MCF 10A (cell line): ENCODE measurements around the gene SLC18A3. TPM values are rescaled to one million over a fixed set of nuclear protein-coding genes. Genes with fewer than 3 reads are reported as not detected.

Experiments used
- BruUV-seq: library from RNA; stranded (reverse); fragments of 400-500 nt; replicated peaks from 2 replicates; lab custom pipeline; 2021; lab: Mats Ljungman, UMichigan
- CTCF ChIA-PET: fragments of 300-600 bp; sonication (Branson Sonifier 250); formaldehyde crosslinking; extraction: SDS; loops from one replicate; lab custom pipeline; 2021; ENCODE audit warnings: antibody characterized with exemption, inconsistent platforms; lab: Yijun Ruan, JAX
- POLR2A ChIA-PET: fragments of 300-600, 350-650 bp; sonication (Branson Sonifier 250); formaldehyde crosslinking; extraction: SDS; loops from one replicate; lab custom pipeline; 2020; ENCODE audit warnings: antibody characterized with exemption, inconsistent platforms; lab: Yijun Ruan, JAX
- DNase-seq: peaks from one replicate; pipeline ENCODE4 v3.0.0-alpha.2; 2018; ENCODE audit not compliant: unreplicated experiment
- H3K27ac Mint-ChIP-seq: one replicate; pipeline ENCODE4 v1.8.0; 2022; ENCODE audit warnings: mild to moderate bottlenecking, low read depth, mixed read lengths; ENCODE audit not compliant: unreplicated experiment
- H3K27me3 Mint-ChIP-seq: one replicate; pipeline ENCODE4 v1.8.0; 2022; ENCODE audit warnings: mixed read lengths; ENCODE audit not compliant: insufficient read depth, unreplicated experiment
- H3K36me3 Mint-ChIP-seq: one replicate; pipeline ENCODE4 v1.8.0; 2022; ENCODE audit warnings: mild to moderate bottlenecking, moderate library complexity, mixed read lengths; ENCODE audit not compliant: insufficient read depth, unreplicated experiment
- H3K4me1 Mint-ChIP-seq: one replicate; pipeline ENCODE4 v1.8.0; 2022; ENCODE audit warnings: mixed read lengths; ENCODE audit not compliant: insufficient read depth, unreplicated experiment
- H3K4me3 Mint-ChIP-seq: one replicate; pipeline ENCODE4 v1.8.0; 2022; ENCODE audit warnings: mild to moderate bottlenecking, moderate library complexity, mixed read lengths; ENCODE audit not compliant: unreplicated experiment
- H3K9me3 Mint-ChIP-seq: one replicate; pipeline ENCODE4 v1.8.0; 2022; ENCODE audit warnings: mixed read lengths; ENCODE audit not compliant: unreplicated experiment
- CTCF ChIP-seq: fragments of 200-600 bp; IDR thresholded peaks from one replicate; pipeline ENCODE4 v1.8.0; 2022; ENCODE audit warnings: antibody characterized with exemption, mild to moderate bottlenecking; ENCODE audit not compliant: unreplicated experiment
- intact Hi-C: fragments of 100-400 bp; cut with micrococcal nuclease; formaldehyde crosslinking; loops from 2 replicates; pipeline ENCODE4 v1.14.1; 2022
- total RNA-seq: library from RNA; stranded (reverse); gene quantifications from 2 replicates; pipeline ENCODE4 v1.2.3, GENCODE V29; 2022

Gene SLC18A3
- total RNA-seq, 1 experiment from 2014 or later = not detected

- ChIA-PET POLR2A (no interaction called here), CTCF (interaction anchor here (0.9 kb wide), 1 partner anchor 28 kb away, joined by 3 read pairs; no protein-coding TSS in a partner anchor)
- Mint-ChIP-seq H3K27me3 (no peaks in the 10 kb centered on the region), H3K27ac (no peak overlapping the region), H3K36me3 (no peaks in the 10 kb centered on the region), H3K9me3 (no peaks in the 10 kb centered on the region), H3K4me1 (peaks cover 10% of the 10 kb centered on the region), H3K4me3 (no peak overlapping the region)
- DNase-seq = no peak
- no TSS peak for BruUV-seq
- no peak for TF ChIP-seq CTCF
- intact Hi-C loops = no loop called here
These were observed 17.6 kb downstream of the SLC18A3 start for GRCh38 chr10:49627644-49628247.

DNA sequence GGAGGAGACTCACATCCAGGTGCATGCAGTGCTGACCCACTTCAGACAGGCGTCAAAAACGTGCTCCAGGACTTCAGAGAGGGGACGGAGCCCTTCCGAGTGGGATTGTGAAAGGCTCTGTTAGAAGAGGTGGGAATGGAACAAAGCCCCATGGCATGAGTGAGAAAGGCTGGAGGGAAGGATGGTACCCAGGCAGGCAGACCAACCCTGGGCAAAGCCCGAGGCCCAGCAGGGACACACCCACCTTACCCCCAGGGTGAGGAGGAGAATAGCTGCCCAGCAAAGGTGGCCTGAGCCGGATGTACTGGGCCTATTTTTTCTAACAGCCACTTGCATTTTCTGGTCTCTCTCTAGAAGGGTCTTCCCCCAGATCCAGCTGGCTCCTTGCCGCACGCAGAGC is 18.5 kb downstream of the SLC18A3 start:
- Mint-ChIP-seq H3K4me1 (peaks cover 10% of the 10 kb centered on the region), H3K27ac (no peak overlapping the region), H3K4me3 (no peak overlapping the region), H3K9me3 (no peaks in the 10 kb centered on the region), H3K27me3 (no peaks in the 10 kb centered on the region), H3K36me3 (no peaks in the 10 kb centered on the region)
- POLR2A ChIA-PET = no interaction called here
- CTCF ChIA-PET = interaction anchor here (0.6 kb wide), 1 partner anchor 596 kb away, joined by 4 read pairs; no protein-coding TSS in a partner anchor
- TF ChIP-seq CTCF = no peak
- intact Hi-C loops = no loop called here
- no peak for DNase-seq
- no TSS peak for BruUV-seq

DNA sequence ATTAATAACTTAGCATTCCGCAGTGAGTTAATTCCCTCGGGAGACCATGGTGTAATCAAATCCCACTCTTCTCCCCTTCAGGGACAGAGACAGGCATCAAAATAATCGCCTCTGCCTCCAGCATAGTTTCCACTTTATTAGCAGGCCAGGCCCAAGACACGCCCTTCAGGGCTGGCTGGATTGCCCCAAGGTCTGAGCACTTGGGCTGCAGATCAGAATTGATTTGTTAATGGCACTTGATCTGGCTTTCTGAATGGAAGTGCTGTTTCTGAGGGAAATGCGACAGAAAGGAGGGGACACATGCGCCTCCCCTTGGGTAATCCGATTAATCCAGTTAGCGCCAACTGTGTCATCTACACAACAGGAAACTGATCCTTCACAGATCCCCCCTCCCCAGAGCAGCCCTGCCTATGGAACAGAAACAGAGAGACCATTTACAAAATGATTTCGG is 19.3 kb downstream of the SLC18A3 start:
- Mint-ChIP-seq H3K27me3 (no peaks in the 10 kb centered on the region), H3K36me3 (no peaks in the 10 kb centered on the region), H3K4me3 (no peak overlapping the region), H3K9me3 (no peaks in the 10 kb centered on the region), H3K4me1 (peaks cover 10% of the 10 kb centered on the region), H3K27ac (no peak overlapping the region)
- no peak for TF ChIP-seq CTCF
- no peak for DNase-seq
- ChIA-PET CTCF (no interaction called here), POLR2A (no interaction called here)
- intact Hi-C loops = no loop called here
- BruUV-seq = no TSS peak

- POLR2A ChIA-PET = interaction anchor here (0.6 kb wide), 1 partner anchor 210 kb away, joined by 3 read pairs; no protein-coding TSS in a partner anchor
- no peak overlapping the region for H3K27ac Mint-ChIP-seq
- DNase-seq = no peak
- intact Hi-C loops = no loop called here
- no peak overlapping the region for H3K4me3 Mint-ChIP-seq
- no peak for TF ChIP-seq CTCF
- no peaks in the 10 kb centered on the region for H3K36me3 Mint-ChIP-seq
- BruUV-seq = no TSS peak
- H3K9me3 Mint-ChIP-seq = no peaks in the 10 kb centered on the region
- H3K4me1 Mint-ChIP-seq = peaks cover 5% of the 10 kb centered on the region
- H3K27me3 Mint-ChIP-seq = peaks cover 11% of the 10 kb centered on the region
- CTCF ChIA-PET = no interaction called here
These were observed 21.9 kb downstream of the SLC18A3 start for GRCh38 chr10:49631975-49632374.
